ENCODE measurements around the gene ZC3H14. TPM values are rescaled to one million over a fixed set of nuclear protein-coding genes. Genes with fewer than 3 reads are reported as not detected.

ZC3H14 gene, protein sequence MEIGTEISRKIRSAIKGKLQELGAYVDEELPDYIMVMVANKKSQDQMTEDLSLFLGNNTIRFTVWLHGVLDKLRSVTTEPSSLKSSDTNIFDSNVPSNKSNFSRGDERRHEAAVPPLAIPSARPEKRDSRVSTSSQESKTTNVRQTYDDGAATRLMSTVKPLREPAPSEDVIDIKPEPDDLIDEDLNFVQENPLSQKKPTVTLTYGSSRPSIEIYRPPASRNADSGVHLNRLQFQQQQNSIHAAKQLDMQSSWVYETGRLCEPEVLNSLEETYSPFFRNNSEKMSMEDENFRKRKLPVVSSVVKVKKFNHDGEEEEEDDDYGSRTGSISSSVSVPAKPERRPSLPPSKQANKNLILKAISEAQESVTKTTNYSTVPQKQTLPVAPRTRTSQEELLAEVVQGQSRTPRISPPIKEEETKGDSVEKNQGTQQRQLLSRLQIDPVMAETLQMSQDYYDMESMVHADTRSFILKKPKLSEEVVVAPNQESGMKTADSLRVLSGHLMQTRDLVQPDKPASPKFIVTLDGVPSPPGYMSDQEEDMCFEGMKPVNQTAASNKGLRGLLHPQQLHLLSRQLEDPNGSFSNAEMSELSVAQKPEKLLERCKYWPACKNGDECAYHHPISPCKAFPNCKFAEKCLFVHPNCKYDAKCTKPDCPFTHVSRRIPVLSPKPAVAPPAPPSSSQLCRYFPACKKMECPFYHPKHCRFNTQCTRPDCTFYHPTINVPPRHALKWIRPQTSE
- total RNA-seq, result 10 to 100 TPM; 32.2 to 50.6 (median 40.1) TPM
- 45.0 TPM for total RNA-seq (2013)
- 36.8 to 113 (median 63.9) reads per million in 29 experiments for total RNA-seq

DNA sequence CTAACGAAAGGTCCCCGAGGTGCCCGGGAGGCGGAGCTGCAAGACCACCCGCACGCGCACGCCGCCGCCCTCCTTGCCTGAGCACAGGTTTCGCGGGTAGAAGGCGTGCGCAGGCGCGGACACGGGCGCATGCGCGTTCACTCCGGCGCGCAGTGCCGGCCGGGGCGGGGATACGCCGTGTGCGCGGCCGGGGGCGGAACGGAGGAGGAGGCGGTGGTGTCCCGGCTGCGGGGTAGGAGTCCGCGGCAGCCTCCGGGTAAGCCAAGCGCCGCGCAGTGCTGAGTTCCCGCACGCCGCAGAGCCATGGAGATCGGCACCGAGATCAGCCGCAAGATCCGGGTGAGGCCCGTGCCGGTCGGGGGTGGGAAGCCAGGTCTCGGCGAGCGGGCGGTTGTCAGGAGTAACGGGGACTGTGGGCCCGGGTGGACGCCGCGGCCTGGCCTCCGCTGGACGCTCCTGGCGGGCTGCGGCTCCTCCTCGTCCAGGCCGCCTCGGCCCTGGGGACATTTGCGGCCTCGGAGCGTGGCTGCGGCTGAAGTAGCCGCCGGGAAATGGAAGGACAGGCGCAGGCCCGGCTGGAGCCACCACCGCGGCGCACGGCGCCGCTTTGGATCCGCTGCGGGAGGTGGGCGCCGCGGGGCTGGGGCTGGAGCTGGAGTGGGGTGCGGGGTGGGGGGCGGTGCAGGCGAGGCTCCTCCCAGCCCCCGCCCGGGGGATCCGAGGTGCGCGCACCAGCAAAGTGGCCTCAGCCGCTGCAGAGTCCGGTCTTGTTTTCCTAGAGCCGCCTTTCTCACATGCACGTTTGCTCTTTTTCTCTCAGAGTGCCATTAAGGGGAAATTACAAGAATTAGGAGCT, at the start of gene ZC3H14:
Gene ZC3H14, plus strand, starts transcription at position 207 of the 856 bp plus-strand sequence. Its CDS starts 97 bp downstream, at position 304.
- H3K4me1 ChIP-seq (ENCODE audit: control insufficient read depth in 1 of 2, extremely low read depth in 1 of 2, insufficient read depth in 2 of 2, low read length in 2 of 2), result peaks cover 11 to 13% of the 10 kb centered on the region in 2 experiments
- Mint-ChIP-seq H3K4me3 (peak within 1 kb of the TSS; percentile 80 to 95 (median 93)), H3K27me3 (peaks cover 0 to 7% of the 10 kb centered on the region in 2 donors), H3K36me3 (peaks cover 4% of the 10 kb centered on the region), H3K4me1 (peaks cover 30 to 32% (median 31%) of the 10 kb centered on the region in 3 donors), H3K27ac (peak within 1 kb of the TSS; percentile 78 to 85), H3K9me3 (no peaks in the 10 kb centered on the region)
- ChIA-PET CTCF (interaction anchor here in 1 of 2 donors (0.6 kb wide), 1 partner anchor 183 kb away, joined by 3 read pairs; no protein-coding TSS in a partner anchor), POLR2A (interaction anchor here in 1 of 2 donors (0.6 kb wide), 1 partner anchor 24 kb away, joined by 4 read pairs; no protein-coding TSS in a partner anchor)
- whole genome bisulfite sequencing (ENCODE audit: insufficient coverage), result under 1% methylated on average over 92 of the region's 99 CpGs
- H3K27me3 ChIP-seq (replicated peaks in 1 of 2; ENCODE audit: control insufficient read depth in 2 of 2, extremely low read depth in 1 of 2, insufficient read depth in 2 of 2, low read length in 1 of 2), result peaks cover 0 to 10% of the 10 kb centered on the region in 2 experiments
- no peaks in the 10 kb centered on the region for H3K9me3 ChIP-seq
- H3K27ac ChIP-seq (ENCODE audit: low read length), result peak within 1 kb of the TSS; percentile 36
- DNase-seq (peak; percentile 68 to 94 (median 81)), ATAC-seq (replicated peaks in 1 of 4) (peak; percentile 97 to 98 (median 98))
- peak within 1 kb of the TSS; percentile 72 to 93 for H3K4me3 ChIP-seq (ENCODE audit: control insufficient read depth in 1 of 2, extremely low read depth in 1 of 2, low read length in 1 of 2)
- peaks cover 0 to 7% of the 10 kb centered on the region in 2 donors for H3K36me3 ChIP-seq (ENCODE audit: control insufficient read depth in 2 of 2, extremely low read depth in 1 of 2, insufficient read depth in 1 of 2, low read length in 1 of 2)

DNA sequence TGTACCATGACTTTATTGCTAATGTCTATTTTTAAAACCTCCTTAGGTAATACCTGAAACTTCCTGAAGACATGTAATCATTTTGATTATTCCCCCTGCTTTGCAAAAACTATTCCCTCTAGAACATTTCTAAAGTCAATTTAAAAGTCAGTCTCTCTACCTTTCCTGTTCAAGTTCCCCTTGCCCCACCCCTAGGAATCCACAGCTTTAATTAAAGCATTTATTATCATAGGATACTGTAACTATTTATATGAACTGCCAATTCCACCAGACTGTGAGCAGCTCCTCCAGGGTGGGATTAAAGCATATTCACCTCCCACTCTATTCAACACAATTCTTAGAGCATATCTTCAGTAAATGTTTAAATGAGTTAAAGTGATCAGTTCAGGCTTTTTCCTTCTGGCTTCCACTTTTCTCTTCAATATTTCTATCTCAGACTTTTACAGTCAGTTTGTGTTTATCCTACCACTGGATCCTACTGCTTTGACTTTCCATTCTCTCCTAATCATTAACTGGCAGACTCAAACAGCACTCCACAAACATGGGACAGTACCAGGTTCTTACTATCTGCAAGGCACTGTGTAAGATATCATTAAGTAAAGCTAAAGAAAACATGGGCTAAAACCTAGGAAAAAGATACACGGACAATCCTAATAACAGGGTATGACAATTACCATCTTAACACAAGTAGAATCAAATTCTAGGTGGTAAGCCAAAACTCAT, 47.2 kb upstream of the ZC3H14 start:
- DNase-seq (no peak), ATAC-seq (replicated peaks in 1 of 4) (no peak)
- Mint-ChIP-seq H3K27me3 (peaks cover 31 to 33% of the 10 kb centered on the region in 2 donors), H3K9me3 (no peaks in the 10 kb centered on the region), H3K4me1 (peaks cover 0 to 4% (median 0%) of the 10 kb centered on the region in 3 donors), H3K27ac (no peak overlapping the region), H3K36me3 (no peaks in the 10 kb centered on the region), H3K4me3 (no peak overlapping the region)
- no peak overlapping the region for H3K27ac ChIP-seq (ENCODE audit: low read length)
- H3K9me3 ChIP-seq, result no peaks in the 10 kb centered on the region
- WGBS (ENCODE audit: insufficient coverage), result no CpG with 5 or more reads among the region's 1 CpG
- no peaks in the 10 kb centered on the region for H3K4me1 ChIP-seq (ENCODE audit: control insufficient read depth in 1 of 2, extremely low read depth in 1 of 2, insufficient read depth in 2 of 2, low read length in 2 of 2)
- H3K27me3 ChIP-seq (replicated peaks in 1 of 2; ENCODE audit: control insufficient read depth in 2 of 2, extremely low read depth in 1 of 2, insufficient read depth in 2 of 2, low read length in 1 of 2), result peaks cover 0 to 11% of the 10 kb centered on the region in 2 experiments
- ChIA-PET CTCF (no interaction called here), POLR2A (no interaction called here)
- H3K36me3 ChIP-seq (ENCODE audit: control insufficient read depth in 2 of 2, extremely low read depth in 1 of 2, insufficient read depth in 1 of 2, low read length in 1 of 2), result no peaks in the 10 kb centered on the region
- H3K4me3 ChIP-seq (ENCODE audit: control insufficient read depth in 1 of 2, extremely low read depth in 1 of 2, low read length in 1 of 2), result no peak overlapping the region

DNA sequence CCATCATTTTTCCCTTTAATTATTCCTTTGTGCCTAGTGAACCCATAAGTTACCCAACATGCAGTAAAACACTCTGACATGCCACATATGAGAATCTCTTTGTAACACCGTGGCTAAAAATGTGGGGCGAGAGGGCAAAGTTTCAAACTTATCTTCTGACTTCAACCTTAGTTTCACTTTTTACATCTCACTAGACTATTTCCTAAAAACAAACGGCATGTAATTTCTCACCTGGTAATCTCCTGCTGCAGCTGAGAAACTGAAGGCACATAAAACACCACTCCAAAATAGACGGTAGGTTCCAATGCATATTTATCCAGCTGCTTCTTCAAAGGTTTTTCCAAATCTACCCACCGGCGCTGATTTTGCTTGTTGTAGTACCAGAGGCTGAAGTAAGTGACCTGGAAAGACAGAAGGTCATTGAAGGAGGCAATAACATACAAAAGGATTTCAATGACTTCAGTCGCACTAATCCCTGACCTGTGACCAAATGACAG, 45.9 kb upstream of the ZC3H14 start:
- no CpG with 5 or more reads among the region's 7 CpGs for WGBS (ENCODE audit: insufficient coverage)
- ATAC-seq (replicated peaks in 1 of 4) (no peak), DNase-seq (no peak)
- Histone ChIP-seq H3K36me3 (ENCODE audit: control insufficient read depth in 2 of 2, extremely low read depth in 1 of 2, insufficient read depth in 1 of 2, low read length in 1 of 2) (no peaks in the 10 kb centered on the region), H3K27me3 (replicated peaks in 1 of 2; ENCODE audit: control insufficient read depth in 2 of 2, extremely low read depth in 1 of 2, insufficient read depth in 2 of 2, low read length in 1 of 2) (peaks cover 0 to 3% of the 10 kb centered on the region in 2 experiments), H3K4me1 (ENCODE audit: control insufficient read depth in 1 of 2, extremely low read depth in 1 of 2, insufficient read depth in 2 of 2, low read length in 2 of 2) (no peaks in the 10 kb centered on the region), H3K27ac (ENCODE audit: low read length) (no peak overlapping the region), H3K4me3 (ENCODE audit: control insufficient read depth in 1 of 2, extremely low read depth in 1 of 2, low read length in 1 of 2) (no peak overlapping the region), H3K9me3 (no peaks in the 10 kb centered on the region)
- H3K27me3 Mint-ChIP-seq, result peaks cover 37% of the 10 kb centered on the region in 2 donors
- ChIA-PET CTCF (no interaction called here), POLR2A (no interaction called here)
- no peaks in the 10 kb centered on the region for H3K9me3 Mint-ChIP-seq
- H3K27ac Mint-ChIP-seq, result no peak overlapping the region
- H3K4me1 Mint-ChIP-seq, result peaks cover 0 to 4% (median 0%) of the 10 kb centered on the region in 3 donors
- H3K4me3 Mint-ChIP-seq, result no peak overlapping the region
- H3K36me3 Mint-ChIP-seq, result no peaks in the 10 kb centered on the region

DNA sequence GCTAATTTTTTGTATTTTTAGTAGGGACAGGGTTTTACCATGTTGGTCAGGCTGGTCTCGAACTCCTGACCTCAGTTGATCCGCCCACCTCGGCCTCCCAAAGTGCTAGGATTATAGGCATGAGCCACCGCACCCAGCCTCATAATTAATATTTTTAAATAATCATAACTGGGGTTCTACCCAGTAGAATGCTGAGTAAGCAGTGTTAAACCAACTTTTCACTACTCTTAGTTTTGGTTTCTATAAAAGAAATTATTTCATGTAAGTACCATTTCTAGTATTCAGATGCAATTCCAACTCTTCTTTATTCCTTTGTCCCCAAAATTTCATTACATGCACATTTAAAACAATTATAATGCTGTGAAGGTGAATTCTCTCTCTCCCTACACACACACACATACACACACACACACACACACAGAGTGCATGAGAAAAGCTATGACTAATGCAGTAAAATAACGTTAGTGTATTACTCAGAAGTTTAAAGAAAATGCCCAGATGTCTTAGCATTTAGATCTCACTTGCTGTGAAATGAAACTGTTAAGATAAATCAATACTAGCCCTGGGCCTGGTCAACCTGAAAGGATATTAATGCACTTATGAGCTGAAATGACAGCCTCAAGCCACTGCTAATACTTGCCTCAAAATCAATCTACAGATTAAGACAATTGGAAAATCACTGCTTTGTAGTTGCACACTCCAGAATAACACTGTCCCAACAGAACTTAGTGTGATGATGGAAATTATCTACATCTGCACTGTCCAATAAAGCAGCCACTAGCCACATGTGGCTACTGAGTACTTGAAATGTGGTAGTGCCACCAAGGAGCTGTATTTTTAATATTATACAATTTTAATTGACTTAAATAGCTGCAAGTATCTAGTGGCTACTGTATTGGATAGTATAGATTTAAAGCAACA, 44.0 kb upstream of the ZC3H14 start:
- no CpG with 5 or more reads among the region's 5 CpGs for WGBS (ENCODE audit: insufficient coverage)
- Mint-ChIP-seq H3K27ac (no peak overlapping the region), H3K36me3 (no peaks in the 10 kb centered on the region), H3K4me3 (no peak overlapping the region), H3K27me3 (peaks cover 37 to 47% of the 10 kb centered on the region in 2 donors), H3K4me1 (peaks cover 0 to 4% (median 0%) of the 10 kb centered on the region in 3 donors), H3K9me3 (no peaks in the 10 kb centered on the region)
- Histone ChIP-seq H3K27me3 (replicated peaks in 1 of 2; ENCODE audit: control insufficient read depth in 2 of 2, extremely low read depth in 1 of 2, insufficient read depth in 2 of 2, low read length in 1 of 2) (peaks cover 0 to 3% of the 10 kb centered on the region in 2 experiments), H3K36me3 (ENCODE audit: control insufficient read depth in 2 of 2, extremely low read depth in 1 of 2, insufficient read depth in 1 of 2, low read length in 1 of 2) (no peaks in the 10 kb centered on the region), H3K27ac (ENCODE audit: low read length) (no peak overlapping the region), H3K9me3 (no peaks in the 10 kb centered on the region), H3K4me1 (ENCODE audit: control insufficient read depth in 1 of 2, extremely low read depth in 1 of 2, insufficient read depth in 2 of 2, low read length in 2 of 2) (no peaks in the 10 kb centered on the region), H3K4me3 (ENCODE audit: control insufficient read depth in 1 of 2, extremely low read depth in 1 of 2, low read length in 1 of 2) (no peak overlapping the region)
- DNase-seq (no peak), ATAC-seq (replicated peaks in 1 of 4) (no peak)
- POLR2A ChIA-PET, result no interaction called here
- CTCF ChIA-PET, result no interaction called here

DNA sequence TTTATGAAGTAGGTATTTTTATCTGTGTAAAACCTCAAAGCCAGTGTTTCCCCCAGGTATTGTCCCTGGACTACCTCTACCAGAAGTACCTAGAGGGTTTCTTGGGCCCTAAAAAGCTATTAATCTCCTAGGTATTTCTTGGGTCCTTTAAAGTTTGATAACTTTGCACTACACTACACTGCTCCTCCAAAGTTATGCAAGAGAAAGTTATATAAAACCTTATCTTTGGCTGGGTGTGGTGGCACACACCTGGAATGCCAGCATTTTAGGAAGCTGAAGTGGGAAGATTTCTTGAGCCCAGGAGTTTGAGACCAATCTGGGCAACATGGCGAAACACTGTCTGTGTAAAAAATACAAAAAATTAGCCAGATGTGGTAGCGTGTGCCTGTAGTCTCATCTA, 42.9 kb upstream of the ZC3H14 start:
- no peaks in the 10 kb centered on the region for H3K36me3 ChIP-seq (ENCODE audit: control insufficient read depth in 2 of 2, extremely low read depth in 1 of 2, insufficient read depth in 1 of 2, low read length in 1 of 2)
- H3K27ac ChIP-seq (ENCODE audit: low read length), result no peak overlapping the region
- peaks cover 0 to 4% (median 0%) of the 10 kb centered on the region in 3 donors for H3K4me1 Mint-ChIP-seq
- no peaks in the 10 kb centered on the region for H3K4me1 ChIP-seq (ENCODE audit: control insufficient read depth in 1 of 2, extremely low read depth in 1 of 2, insufficient read depth in 2 of 2, low read length in 2 of 2)
- no peaks in the 10 kb centered on the region for H3K36me3 Mint-ChIP-seq
- H3K27me3 ChIP-seq (replicated peaks in 1 of 2; ENCODE audit: control insufficient read depth in 2 of 2, extremely low read depth in 1 of 2, insufficient read depth in 2 of 2, low read length in 1 of 2), result no peaks in the 10 kb centered on the region
- no peaks in the 10 kb centered on the region for H3K9me3 ChIP-seq
- H3K27me3 Mint-ChIP-seq, result peaks cover 31 to 41% of the 10 kb centered on the region in 2 donors
- CTCF ChIA-PET, result no interaction called here
- POLR2A ChIA-PET, result no interaction called here
- DNase-seq (no peak), ATAC-seq (replicated peaks in 1 of 4) (no peak)
- 96% methylated on average over 2 of the region's 2 CpGs for WGBS (ENCODE audit: insufficient coverage)
- H3K4me3 Mint-ChIP-seq, result no peak overlapping the region
- no peak overlapping the region for H3K4me3 ChIP-seq (ENCODE audit: control insufficient read depth in 1 of 2, extremely low read depth in 1 of 2, low read length in 1 of 2)
- no peaks in the 10 kb centered on the region for H3K9me3 Mint-ChIP-seq
- H3K27ac Mint-ChIP-seq, result no peak overlapping the region

Measured in T-cell (primary cell).